HG03039 (cell line): ENCODE measurements around the gene PABPC1L2B.
"Not testable (repeated sequence)": the region's sequence is repeated elsewhere in the genome, so short reads cannot be mapped to it uniquely, and the experiment has no call there.

Source experiments
- ATAC-seq: cut with Tn5 transposase; IDR thresholded peaks from one replicate; pipeline ENCODE4 v1.9.1; 2021; ENCODE audit warnings: mild to moderate bottlenecking, moderate library complexity; ENCODE audit not compliant: unreplicated experiment

Gene PABPC1L2B

GRCh38 chrX:73002733-73003132, at the start of gene PABPC1L2B:
Gene PABPC1L2B (plus strand): TSS chrX:73002939. CDS start chrX:73003643, 704 bp downstream.
- not testable (repeated sequence) for ATAC-seq

GRCh38 chrX:72959971-72960370, 42.8 kb upstream of the PABPC1L2B start:
- not testable (repeated sequence) for ATAC-seq

GRCh38 chrX:72971859-72972258, 30.9 kb upstream of the PABPC1L2B start:
- ATAC-seq, result not testable (repeated sequence)

- ATAC-seq, result not testable (repeated sequence)
Measured at GRCh38 chrX:72974885-72975284, 27.9 kb upstream of the PABPC1L2B start.

- not testable (repeated sequence) for ATAC-seq
Measured at GRCh38 chrX:72980894-72981469, 21.8 kb upstream of the PABPC1L2B start.

- ATAC-seq, result not testable (repeated sequence)
Measured at GRCh38 chrX:73004032-73004431, 1.3 kb downstream of the PABPC1L2B start.

- no peak for ATAC-seq
Measured at GRCh38 chrX:73021361-73022092, 18.8 kb downstream of the PABPC1L2B start.

- not testable (repeated sequence) for ATAC-seq
Measured at GRCh38 chrX:73022093-73022445, 19.3 kb downstream of the PABPC1L2B start.

- no peak for ATAC-seq
Measured at GRCh38 chrX:73028876-73029275, 26.1 kb downstream of the PABPC1L2B start.
